WTC11 (cell line): ENCODE data around the gene APOBEC3H. TPM values are rescaled to one million over a fixed set of nuclear protein-coding genes. Genes with fewer than 3 reads are reported as not detected.

ENCODE experiments used
- ATAC-seq: fragments of 200-7000 bp; cut with Tn5 transposase; 2 replicates; pipeline ENCODE4 v1.10.0; 2021; ENCODE audit warnings: mild to moderate bottlenecking, moderate library complexity
- CTCF ChIA-PET: fragments of 300-600 bp; sonication (Branson Sonifier 250); formaldehyde crosslinking; loops from one replicate; lab custom pipeline; 2021; ENCODE audit warnings: antibody characterized with exemption; lab: Charles Lee
- POLR2A ChIA-PET: fragments of 350-600 bp; sonication (Branson Sonifier 250); formaldehyde crosslinking; loops from one replicate; lab custom pipeline; 2021; ENCODE audit warnings: antibody characterized with exemption; lab: Charles Lee
- DNase-seq: peaks from one replicate; pipeline ENCODE4 v3.0.0; 2021; ENCODE audit warnings: low spot score
- H3K27ac Mint-ChIP-seq: 2 replicates; pipeline ENCODE4 v1.8.0; 2021; ENCODE audit warnings: mixed read lengths
- H3K27me3 Mint-ChIP-seq: 2 replicates; pipeline ENCODE4 v1.8.0; 2021; ENCODE audit warnings: low read depth, mild to moderate bottlenecking, moderate library complexity, mixed read lengths
- H3K36me3 Mint-ChIP-seq: 2 replicates; pipeline ENCODE4 v1.8.0; 2021; ENCODE audit warnings: mixed read lengths
- H3K4me1 Mint-ChIP-seq: 2 replicates; pipeline ENCODE4 v1.8.0; 2022; ENCODE audit warnings: mixed read lengths
- H3K4me3 Mint-ChIP-seq: 2 replicates; pipeline ENCODE4 v1.8.0; 2021; ENCODE audit warnings: mild to moderate bottlenecking, moderate library complexity, mixed read lengths
- H3K9me3 Mint-ChIP-seq: 2 replicates; pipeline ENCODE4 v1.8.0; 2021; ENCODE audit warnings: mixed read lengths
- AFF4 ChIP-seq: sonication (generic); formaldehyde crosslinking; IDR thresholded peaks from 2 replicates; pipeline ENCODE4 v1.8.1; 2023; ENCODE audit warnings: mild to moderate bottlenecking, missing genetic modification reagents, borderline replicate concordance
- ARID4B ChIP-seq: sonication (generic); formaldehyde crosslinking; IDR thresholded peaks from 2 replicates; pipeline ENCODE4 v1.8.0; 2023; ENCODE audit warnings: missing genetic modification reagents, mild to moderate bottlenecking, borderline replicate concordance
- ATF6 ChIP-seq: sonication (generic); formaldehyde crosslinking; IDR thresholded peaks from 2 replicates; pipeline ENCODE4 v1.8.1; 2023; ENCODE audit warnings: mild to moderate bottlenecking, missing genetic modification reagents
- ESRRA ChIP-seq: sonication (generic); formaldehyde crosslinking; IDR thresholded peaks from 2 replicates; pipeline ENCODE4 v1.8.1; 2022; ENCODE audit warnings: mild to moderate bottlenecking, missing genetic modification reagents, borderline replicate concordance
- FOXJ3 ChIP-seq: sonication (generic); formaldehyde crosslinking; IDR thresholded peaks from 2 replicates; pipeline ENCODE4 v1.9.0; 2021; ENCODE audit warnings: missing genetic modification reagents, mild to moderate bottlenecking, borderline replicate concordance
- GRHL2 ChIP-seq: fragments of 250-450 bp; sonication (Bioruptor Pico); IDR thresholded peaks from 2 replicates; pipeline ENCODE4 v1.8.0; 2022; ENCODE audit warnings: mild to moderate bottlenecking, moderate library complexity; ENCODE audit not compliant: insufficient replicate concordance, severe bottlenecking
- IRF1 ChIP-seq: sonication (generic); formaldehyde crosslinking; IDR thresholded peaks from 2 replicates; pipeline ENCODE4 v1.8.0; 2023; ENCODE audit warnings: missing genetic modification reagents
- JAZF1 ChIP-seq: fragments of 250-450 bp; sonication (Bioruptor Pico); IDR thresholded peaks from 2 replicates; pipeline ENCODE4 v1.9.0; 2021; ENCODE audit warnings: moderate library complexity, mild to moderate bottlenecking, inconsistent platforms
- JUN ChIP-seq: sonication (generic); formaldehyde crosslinking; IDR thresholded peaks from 2 replicates; pipeline ENCODE4 v1.8.0; 2023; ENCODE audit warnings: mild to moderate bottlenecking, missing genetic modification reagents
- PRRX2 ChIP-seq: fragments of 250-450 bp; sonication (Bioruptor Pico); IDR thresholded peaks from 2 replicates; pipeline ENCODE4 v1.8.0; 2021; ENCODE audit warnings: mild to moderate bottlenecking
- SMAD3 ChIP-seq: sonication (generic); formaldehyde crosslinking; IDR thresholded peaks from 2 replicates; pipeline ENCODE4 v1.8.0; 2022; ENCODE audit warnings: missing genetic modification reagents, mild to moderate bottlenecking, borderline replicate concordance
- ZBTB21 ChIP-seq: sonication (generic); formaldehyde crosslinking; IDR thresholded peaks from 2 replicates; pipeline ENCODE4 v1.8.1; 2023; ENCODE audit warnings: mild to moderate bottlenecking, missing genetic modification reagents, borderline replicate concordance
- ZMAT4 ChIP-seq: fragments of 250-450 bp; sonication (Bioruptor Pico); IDR thresholded peaks from 2 replicates; pipeline ENCODE4 v1.9.0; 2021; ENCODE audit warnings: mild to moderate bottlenecking
- total RNA-seq: library from RNA; stranded (reverse); gene quantifications from 3 replicates; pipeline ENCODE4 v1.2.3, GENCODE V29; 2021

Gene APOBEC3H
- total RNA-seq, 1 experiment from 2014 or later: 0.42 TPM

- peak; percentile 84 for ATAC-seq
- no peaks in the 10 kb centered on the region for H3K27me3 Mint-ChIP-seq
- H3K4me1 Mint-ChIP-seq: peaks cover 6% of the 10 kb centered on the region
- H3K4me3 Mint-ChIP-seq: peak overlapping the region; percentile 36
- H3K36me3 Mint-ChIP-seq: no peaks in the 10 kb centered on the region
- DNase-seq: peak; percentile 50
- H3K27ac Mint-ChIP-seq: no peak overlapping the region
- POLR2A ChIA-PET: interaction anchor here (0.8 kb wide), 1 partner anchor 19 kb away, joined by 3 read pairs; no protein-coding TSS in a partner anchor
- no peaks in the 10 kb centered on the region for H3K9me3 Mint-ChIP-seq
- TF ChIP-seq AFF4 (CRISPR knock-in tag) (no peak), ZMAT4 (no peak), ESRRA (CRISPR knock-in tag) (no peak), SMAD3 (no peak), PRRX2 (no peak), GRHL2 (CRISPR knock-in tag) (no peak), ARID4B (no peak), IRF1 (CRISPR knock-in tag) (no peak), FOXJ3 (CRISPR knock-in tag) (no peak), ZBTB21 (no peak), ATF6 (no peak), JUN (CRISPR knock-in tag) (no peak), JAZF1 (no peak)
- TF ChIP-seq, all 79 proteins: peak for 0
- CTCF ChIA-PET: interaction anchor here (0.6 to 3.0 kb wide), 19 partner anchors 10 to 961 kb away, joined by 3 to 20 read pairs (median 5); no protein-coding TSS in a partner anchor
Observed at GRCh38 chr22:39123751-39124581, 26.9 kb downstream of the APOBEC3H start.
